HepG2 (cell line): ENCODE data around the gene USB1. TPM values are rescaled to one million over a fixed set of nuclear protein-coding genes. Genes with fewer than 3 reads are reported as not detected.

Source experiments
- ATAC-seq: fragments of 200-7000 bp; cut with Tn5 transposase; 3 replicates; pipeline ENCODE4 v1.9.1; 2020; ENCODE audit warnings: mild to moderate bottlenecking, moderate library complexity
- BruUV-seq: library from RNA; stranded (reverse); fragments of 400-500 nt; replicated peaks from 2 replicates; lab custom pipeline; 2021; lab: Mats Ljungman, UMichigan
- CTCF ChIA-PET: fragments of 300-600 bp; formaldehyde crosslinking; extraction: SDS; loops from one replicate; lab custom pipeline; 2021; ENCODE audit warnings: low total read pairs, inconsistent platforms, low intra/inter-chr PET ratio; lab: Yijun Ruan, JAX
- POLR2A ChIA-PET: fragments of 350-600 bp; sonication (Branson Sonifier 250); formaldehyde crosslinking; loops from one replicate; lab custom pipeline; 2020; ENCODE audit warnings: antibody characterized with exemption, inconsistent platforms; lab: Yijun Ruan, JAX
- DNase-seq: peaks from one replicate; pipeline ENCODE4 v3.0.0-alpha.2; 2015; ENCODE audit warnings: low spot score
- FAIRE-seq: peaks from 3 replicates; lab custom pipeline; 2011; peaks lifted over from hg19 to GRCh38; lab: Jason Lieb, UNC
- H2AFZ ChIP-seq: one replicate; pipeline ENCODE4 v1.6.1; 2011; ENCODE audit warnings: low read length, inconsistent platforms
- H3K27ac ChIP-seq: fragments of 300-600 bp; 3 replicates; pipeline ENCODE4 v1.8.0; 2011; ENCODE audit warnings: mixed run types, mild to moderate bottlenecking, mixed read lengths, low read length, inconsistent platforms; ENCODE audit not compliant: insufficient read depth; ENCODE audit errors: extremely low read length
- H3K27me3 ChIP-seq, 2 experiments: fragments of 200-600 bp in 1 of 2; 2 replicates in 1 of 2; 3 replicates in 1 of 2; pipeline versions ENCODE4 v1.6.0 to v1.8.0; 2011; ENCODE audit warnings: low read length in 2 of 2, mild to moderate bottlenecking in 2 of 2, moderate library complexity in 2 of 2, inconsistent platforms in 1 of 2; ENCODE audit not compliant: insufficient read depth in 2 of 2, control insufficient read depth in 1 of 2
- H3K36me3 ChIP-seq, 2 experiments: fragments of 200-600 bp in 1 of 2; replicated peaks in 1 of 2; 2 replicates in 1 of 2; 3 replicates in 1 of 2; pipeline versions ENCODE4 v1.5.1 to v1.8.0; 2011; ENCODE audit warnings: low read length in 2 of 2, inconsistent platforms in 1 of 2; ENCODE audit not compliant: insufficient read depth in 2 of 2, control insufficient read depth in 1 of 2
- H3K4me1 ChIP-seq: 2 replicates; pipeline ENCODE4 v1.5.1; 2012; ENCODE audit warnings: low read length, inconsistent platforms; ENCODE audit not compliant: insufficient read depth
- H3K4me2 ChIP-seq: 2 replicates; pipeline ENCODE4 v1.6.0; 2011; ENCODE audit warnings: low read depth, low read length, inconsistent platforms
- H3K4me3 ChIP-seq, 3 experiments: fragments of 200-600 bp in 1 of 3; sonication (generic), shearing (Covaris generic) in 1 of 3; replicated peaks in 1 of 3; 2 replicates each; pipeline ENCODE4 v1.5.1; 2011 to 2016; ENCODE audit warnings: low read length in 3 of 3, inconsistent platforms in 2 of 3, low read depth in 2 of 3, mild to moderate bottlenecking in 2 of 3, control low read depth in 1 of 3, mixed read lengths in 1 of 3; ENCODE audit not compliant: insufficient read depth in 1 of 3
- H3K79me2 ChIP-seq: one replicate; pipeline ENCODE4 v1.6.1; 2011; ENCODE audit warnings: low read length, inconsistent platforms; ENCODE audit not compliant: insufficient read depth
- H3K9ac ChIP-seq: 2 replicates; pipeline ENCODE4 v1.6.0; 2011; ENCODE audit warnings: mild to moderate bottlenecking, low read depth, low read length, inconsistent platforms; ENCODE audit not compliant: insufficient read depth
- H3K9me3 ChIP-seq: 2 replicates; pipeline ENCODE4 v1.5.1; 2012; ENCODE audit warnings: mild to moderate bottlenecking, low read length
- H4K20me1 ChIP-seq: 2 replicates; pipeline ENCODE4 v1.6.0; 2011; ENCODE audit warnings: inconsistent platforms, mild to moderate bottlenecking, low read length, moderate library complexity; ENCODE audit not compliant: insufficient read depth
- CHCHD3 ChIP-seq: sonication (generic); formaldehyde crosslinking; IDR thresholded peaks from 2 replicates; pipeline ENCODE4 v1.8.0; 2022; ENCODE audit warnings: mild to moderate bottlenecking, missing genetic modification reagents, moderate library complexity
- CSRNP2 ChIP-seq: sonication (generic); formaldehyde crosslinking; conservative IDR thresholded peaks from 2 replicates; pipeline ENCODE4 v1.8.0; 2022; ENCODE audit warnings: low read depth, missing genetic modification reagents
- MTA3 ChIP-seq: sonication (generic); formaldehyde crosslinking; IDR thresholded peaks from 2 replicates; pipeline ENCODE4 v1.4.0; 2020; ENCODE audit warnings: missing genetic modification reagents
- NCOA1 ChIP-seq: sonication (generic); formaldehyde crosslinking; IDR thresholded peaks from 2 replicates; pipeline ENCODE4 v1.9.0; 2021; ENCODE audit warnings: missing genetic modification reagents
- NR1H2 ChIP-seq: sonication (generic); formaldehyde crosslinking; IDR thresholded peaks from 2 replicates; pipeline ENCODE4 v1.8.1; 2022; ENCODE audit warnings: low read depth, missing genetic modification reagents, borderline replicate concordance
- RBM22 ChIP-seq: fragments of 200-400 bp; formaldehyde crosslinking; optimal IDR thresholded peaks from 2 replicates; pipeline ENCODE3; 2017; ENCODE audit warnings: mild to moderate bottlenecking, low read length, moderate library complexity
- REPIN1 ChIP-seq: sonication (generic); formaldehyde crosslinking; IDR thresholded peaks from 2 replicates; pipeline ENCODE4 v1.8.0; 2022; ENCODE audit warnings: missing genetic modification reagents, low read depth, mild to moderate bottlenecking, borderline replicate concordance
- ZMYM3 ChIP-seq: sonication (generic); formaldehyde crosslinking; IDR thresholded peaks from 2 replicates; pipeline ENCODE4 v1.5.1; 2020; ENCODE audit warnings: mild to moderate bottlenecking, missing genetic modification reagents
- ZNF253 ChIP-seq: sonication (generic); formaldehyde crosslinking; IDR thresholded peaks from 2 replicates; pipeline ENCODE4 v1.8.0; 2022; ENCODE audit warnings: mild to moderate bottlenecking, missing genetic modification reagents, borderline replicate concordance
- ZNF605 ChIP-seq: sonication (generic); formaldehyde crosslinking; IDR thresholded peaks from 2 replicates; pipeline ENCODE4 v1.8.0; 2022; ENCODE audit warnings: mild to moderate bottlenecking, missing genetic modification reagents
- ZNF629 ChIP-seq: sonication (generic); formaldehyde crosslinking; conservative IDR thresholded peaks from 2 replicates; pipeline ENCODE4 v1.5.0; 2020; ENCODE audit warnings: missing genetic modification reagents
- ZNF768 ChIP-seq: sonication (generic); formaldehyde crosslinking; IDR thresholded peaks from 2 replicates; pipeline ENCODE4 v1.4.0; 2020; ENCODE audit warnings: missing genetic modification reagents
- WGBS: methylation state at CpG from one replicate; pipeline ENCODE4 v1.1.6; 2017; ENCODE audit warnings: low lambda C conversion rate; 5-methylcytosine and 5-hydroxymethylcytosine counted together
- in situ Hi-C: cut with HindIII; loops from 2 replicates; pipeline ENCODE4 v1.10.0; 2017; ENCODE audit warnings: low pct_unique_long_range_greater_than_20kb; ENCODE audit not compliant: extremely low pct_ligation_motif_present
- intact Hi-C: fragments of 100-400 bp; cut with micrococcal nuclease; formaldehyde crosslinking; loops from one replicate; pipeline ENCODE4 v1.10.0; 2022; ENCODE audit not compliant: unreplicated experiment
- polyA plus RNA-seq, 8 experiments: library from polyadenylated mRNA; depleted of rRNA in 3 of 8; stranded (reverse) in 7 of 8; unstranded in 1 of 8; fragments of >200 nt; fragmentation: Illumina TruSeq in 4 of 8; extraction: Trizol in 4 of 8; gene quantifications; 2 replicates each; pipeline versions ENCODE4 v1.2.1 to v1.2.3, GENCODE V29; 2011 to 2016; ENCODE audit warnings: low read depth in 4 of 8, missing spikeins in 1 of 8, mixed read lengths in 1 of 8; ENCODE audit not compliant: insufficient read depth in 1 of 8
- total RNA-seq, 5 experiments: library from RNA; depleted of rRNA; stranded (reverse); fragments of >200 nt; fragmentation: Illumina TruSeq; extraction: Trizol; gene quantifications; 2 replicates each; pipeline ENCODE4 v1.2.3, GENCODE V29; 2016; ENCODE audit warnings: low read depth in 1 of 5

The USB1 gene
- total and polyA plus RNA-seq, 2 of the 13 experiments (the other 11 are each of a cell fraction or from before 2014, with no cell fraction given), result 16.7 to 65.4 TPM

- no peak for TF ChIP-seq NCOA1 (CRISPR knock-in tag)
- TF ChIP-seq MTA3 (CRISPR knock-in tag), result no peak
- no peak for TF ChIP-seq CSRNP2 (CRISPR knock-in tag)
- no peak for TF ChIP-seq ZNF768 (CRISPR knock-in tag)
These were observed 11.3 kb downstream of the USB1 start (continued) for GRCh38 chr16:58012481-58012880.

GRCh38 chr16:58013201-58013956, 12.2 kb downstream of the USB1 start:
- no peak overlapping the region for H3K9ac ChIP-seq
- no peak for DNase-seq
- intact Hi-C loops (no loop called here), in situ Hi-C loops (no loop called here)
- POLR2A ChIA-PET, result interaction anchor here (1.5 kb wide), 1 partner anchor 11 kb away, joined by 5 read pairs; no protein-coding TSS in a partner anchor
- H3K4me3 ChIP-seq, result no peak overlapping the region
- no peaks in the 10 kb centered on the region for H3K79me2 ChIP-seq
- no peak for TF ChIP-seq REPIN1
- no peak for TF ChIP-seq ZNF253 (CRISPR knock-in tag)
- TF ChIP-seq RBM22, result no peak
- TF ChIP-seq ZMYM3 (CRISPR knock-in tag), result no peak
- no peak for TF ChIP-seq ZNF605 (CRISPR knock-in tag)
- no peak for TF ChIP-seq NR1H2 (CRISPR knock-in tag)
- TF ChIP-seq CHCHD3 (CRISPR knock-in tag), result no peak
- TF ChIP-seq ZNF629 (CRISPR knock-in tag), result peak; percentile 87
- BruUV-seq, result TSS peak; percentile 32
- H3K27ac ChIP-seq, result no peak overlapping the region
- no peaks in the 10 kb centered on the region for H3K27me3 ChIP-seq
- H4K20me1 ChIP-seq, result no peaks in the 10 kb centered on the region
- H3K4me1 ChIP-seq, result peaks cover 23% of the 10 kb centered on the region
- no peak for FAIRE-seq
- 94% methylated on average over 9 of the region's 9 CpGs for WGBS
- no peak overlapping the region for H2AFZ ChIP-seq
- no peak overlapping the region for H3K4me2 ChIP-seq
- CTCF ChIA-PET, result no interaction called here
- H3K36me3 ChIP-seq, result peaks cover 13 to 42% of the 10 kb centered on the region in 2 experiments
- H3K9me3 ChIP-seq, result no peaks in the 10 kb centered on the region
- ATAC-seq, result no peak
